H1 (cell line): ENCODE measurements around the gene C15orf61. TPM values are rescaled to one million over a fixed set of nuclear protein-coding genes. Genes with fewer than 3 reads are reported as not detected.

ENCODE experiments used
- CTCF ChIA-PET: fragments of 300-600 bp; sonication (Branson Sonifier 250); formaldehyde crosslinking; loops from one replicate; lab custom pipeline; 2021; ENCODE audit not compliant: partially characterized antibody; lab: Charles Lee
- POLR2A ChIA-PET: fragments of 300-600 bp; sonication (Branson Sonifier 250); formaldehyde crosslinking; loops from one replicate; lab custom pipeline; 2021; ENCODE audit warnings: inconsistent platforms; ENCODE audit not compliant: partially characterized antibody; lab: Charles Lee
- DNase-seq, 2 experiments: peaks; one replicate each; pipeline versions ENCODE4 v3.0.0 to v3.0.0-alpha.2; 2010 to 2022; ENCODE audit warnings: low spot score in 2 of 2, low read depth in 1 of 2, mixed read lengths in 1 of 2
- FAIRE-seq: peaks from 2 replicates; lab custom pipeline; 2011; peaks lifted over from hg19 to GRCh38; lab: Jason Lieb, UNC
- H2AFZ ChIP-seq: 2 replicates; pipeline ENCODE4 v1.8.1; 2012; ENCODE audit warnings: low read length, inconsistent platforms
- H2AK5ac ChIP-seq: 2 replicates; pipeline ENCODE4 v1.6.1; 2013; ENCODE audit warnings: low read depth, low read length
- H2BK120ac ChIP-seq: replicated peaks from 2 replicates; pipeline ENCODE3; 2013; ENCODE audit warnings: low read depth, low read length, inconsistent platforms
- H2BK12ac ChIP-seq: 2 replicates; pipeline ENCODE4 v1.6.1; 2013; ENCODE audit warnings: low read depth, low read length
- H2BK15ac ChIP-seq: 2 replicates; pipeline ENCODE4 v1.6.1; 2013; ENCODE audit warnings: low read length
- H2BK20ac ChIP-seq: 2 replicates; pipeline ENCODE4 v1.6.1; 2013; ENCODE audit warnings: low read length
- H2BK5ac ChIP-seq: 2 replicates; pipeline ENCODE4 v1.6.1; 2013; ENCODE audit warnings: low read depth, low read length
- H3K14ac ChIP-seq: 2 replicates; pipeline ENCODE4 v1.6.1; 2013; ENCODE audit warnings: inconsistent platforms; ENCODE audit not compliant: insufficient read length
- H3K18ac ChIP-seq: 2 replicates; pipeline ENCODE4 v1.6.1; 2013; ENCODE audit warnings: low read length; ENCODE audit errors: extremely low read depth
- H3K23ac ChIP-seq: 2 replicates; pipeline ENCODE4 v1.6.1; 2013; ENCODE audit warnings: inconsistent platforms; ENCODE audit not compliant: insufficient read length
- H3K23me2 ChIP-seq: 2 replicates; pipeline ENCODE4 v1.6.1; 2013; ENCODE audit warnings: low read depth, low read length
- H3K27ac ChIP-seq: 2 replicates; pipeline ENCODE4 v1.6.1; 2011; ENCODE audit warnings: low read depth, low read length, inconsistent platforms
- H3K27me3 ChIP-seq, 4 experiments: replicated peaks in 1 of 4; 1 replicate in 1 of 4; 2 replicates in 3 of 4; pipeline versions ENCODE4 v1.6.1 to v1.8.1; 2011 to 2013; ENCODE audit warnings: low read length in 3 of 4, mild to moderate bottlenecking in 3 of 4, inconsistent platforms in 2 of 4, mixed read lengths in 2 of 4, moderate library complexity in 1 of 4; ENCODE audit not compliant: control insufficient read depth in 3 of 4, insufficient read depth in 3 of 4; ENCODE audit errors: extremely low read depth in 1 of 4
- H3K36me3 ChIP-seq, 4 experiments: 2 replicates each; pipeline versions ENCODE4 v1.6.1 to v1.8.1; 2011 to 2013; ENCODE audit warnings: mild to moderate bottlenecking in 4 of 4, low read length in 3 of 4, moderate library complexity in 2 of 4, control low read depth in 1 of 4, inconsistent platforms in 1 of 4; ENCODE audit not compliant: insufficient read depth in 4 of 4, control insufficient read depth in 2 of 4
- H3K4ac ChIP-seq: replicated peaks from 2 replicates; pipeline ENCODE3; 2013; ENCODE audit warnings: low read length, low read depth, mixed read lengths, inconsistent platforms; ENCODE audit not compliant: insufficient read length
- H3K4me1 ChIP-seq, 4 experiments: replicated peaks in 1 of 4; 1 replicate in 1 of 4; 2 replicates in 3 of 4; pipeline versions ENCODE4 v1.6.1 to v1.8.1; 2011 to 2013; ENCODE audit warnings: low read length in 3 of 4, inconsistent platforms in 2 of 4, mixed read lengths in 1 of 4; ENCODE audit not compliant: insufficient read depth in 4 of 4, control insufficient read depth in 3 of 4
- H3K4me2 ChIP-seq, 2 experiments: 2 replicates each; pipeline versions ENCODE4 v1.6.1 to v1.8.1; 2011 to 2013; ENCODE audit warnings: low read depth in 2 of 2, low read length in 2 of 2, control low read depth in 1 of 2, inconsistent platforms in 1 of 2, mild to moderate bottlenecking in 1 of 2; ENCODE audit not compliant: insufficient read depth in 1 of 2
- H3K4me3 ChIP-seq, 4 experiments: fragments of 200-600, 300-600 bp in 1 of 4; sonication (generic), shearing (Covaris generic), sonication (Bioruptor Twin) in 1 of 4; 2 replicates each; pipeline versions ENCODE4 v1.5.1 to v1.8.1; 2011 to 2016; ENCODE audit warnings: low read length in 4 of 4, low read depth in 3 of 4, control low read depth in 2 of 4, inconsistent platforms in 2 of 4, mild to moderate bottlenecking in 2 of 4, mixed read lengths in 1 of 4, moderate library complexity in 1 of 4; ENCODE audit not compliant: insufficient read depth in 2 of 4; ENCODE audit errors: extremely low read depth in 1 of 4
- H3K56ac ChIP-seq: replicated peaks from 2 replicates; pipeline ENCODE3; 2013; ENCODE audit warnings: low read depth, mild to moderate bottlenecking, mixed read lengths, low read length, inconsistent platforms; ENCODE audit not compliant: insufficient read length
- H3K79me1 ChIP-seq: 2 replicates; pipeline ENCODE4 v1.6.1; 2013; ENCODE audit warnings: low read depth, low read length, control low read depth
- H3K79me2 ChIP-seq, 2 experiments: 2 replicates each; pipeline versions ENCODE4 v1.6.1 to v1.8.1; 2012 to 2013; ENCODE audit warnings: low read length in 2 of 2, mild to moderate bottlenecking in 2 of 2, inconsistent platforms in 1 of 2; ENCODE audit not compliant: insufficient read depth in 2 of 2, control insufficient read depth in 1 of 2
- H3K9ac ChIP-seq, 4 experiments: replicated peaks in 1 of 4; 1 replicate in 1 of 4; 2 replicates in 3 of 4; pipeline versions ENCODE4 v1.6.1 to v1.8.1; 2011 to 2013; ENCODE audit warnings: low read depth in 3 of 4, low read length in 3 of 4, control low read depth in 2 of 4, mild to moderate bottlenecking in 2 of 4, moderate library complexity in 2 of 4, inconsistent platforms in 1 of 4; ENCODE audit errors: extremely low read depth in 1 of 4
- H3K9me3 ChIP-seq, 2 experiments: 2 replicates each; pipeline versions ENCODE4 v1.6.1 to v1.8.1; 2012 to 2013; ENCODE audit warnings: mild to moderate bottlenecking in 2 of 2, moderate library complexity in 2 of 2, control low read depth in 1 of 2, inconsistent platforms in 1 of 2, low read depth in 1 of 2, low read length in 1 of 2, mixed read lengths in 1 of 2; ENCODE audit not compliant: insufficient read depth in 2 of 2
- H4K20me1 ChIP-seq, 2 experiments: replicated peaks in 1 of 2; 2 replicates each; pipeline versions ENCODE3 to v1.8.1; 2011 to 2013; ENCODE audit warnings: inconsistent platforms in 2 of 2, low read length in 2 of 2, mild to moderate bottlenecking in 1 of 2; ENCODE audit not compliant: insufficient read depth in 2 of 2, control insufficient read depth in 1 of 2
- H4K5ac ChIP-seq: 2 replicates; pipeline ENCODE4 v1.6.1; 2013; ENCODE audit warnings: low read length, low read depth, mixed read lengths, inconsistent platforms; ENCODE audit not compliant: insufficient read length
- H4K8ac ChIP-seq: 2 replicates; pipeline ENCODE4 v1.8.0; 2013; ENCODE audit warnings: mild to moderate bottlenecking, moderate library complexity, low read length, inconsistent platforms; ENCODE audit not compliant: insufficient read depth; ENCODE audit errors: extremely low read depth
- H4K91ac ChIP-seq: replicated peaks from 2 replicates; pipeline ENCODE3; 2013; ENCODE audit warnings: low read length, mixed read lengths, inconsistent platforms; ENCODE audit not compliant: insufficient read length
- BRCA1 ChIP-seq: IDR thresholded peaks from 2 replicates; pipeline ENCODE4 v1.6.1; 2012; ENCODE audit warnings: low read depth, low read length, improper control_type of control experiment
- CHD1 ChIP-seq: IDR thresholded peaks from 2 replicates; pipeline ENCODE4 v1.6.1; 2012; ENCODE audit warnings: low read depth, low read length, improper control_type of control experiment
- CTBP2 ChIP-seq: IDR thresholded peaks from 2 replicates; pipeline ENCODE4 v1.7.0; 2011; ENCODE audit warnings: borderline replicate concordance, mild to moderate bottlenecking, moderate library complexity, mixed read lengths, low read length; ENCODE audit not compliant: insufficient read depth, insufficient read length
- HDAC2 ChIP-seq, 2 experiments: fragments of 300-600 bp in 1 of 2; sonication (generic) in 1 of 2; IDR thresholded peaks; 2 replicates each; pipeline ENCODE4 v1.6.1; 2011 to 2012; ENCODE audit warnings: low read depth in 2 of 2, low read length in 2 of 2, mild to moderate bottlenecking in 2 of 2, moderate library complexity in 2 of 2, borderline replicate concordance in 1 of 2, inconsistent platforms in 1 of 2
- KDM4A ChIP-seq: IDR thresholded peaks from one replicate; pipeline ENCODE4 v1.7.1; 2012; ENCODE audit warnings: low read depth, mild to moderate bottlenecking, moderate library complexity, low read length, inconsistent platforms; ENCODE audit not compliant: severe bottlenecking
- NRF1 ChIP-seq: IDR thresholded peaks from 2 replicates; pipeline ENCODE4 v1.6.1; 2011; ENCODE audit warnings: mild to moderate bottlenecking, low read depth, low read length, improper control_type of control experiment
- PHF8 ChIP-seq: fragments of 200-600 bp; sonication (generic); conservative IDR thresholded peaks from 2 replicates; pipeline ENCODE4 v1.7.1; 2012; ENCODE audit warnings: low read depth, mild to moderate bottlenecking, inconsistent platforms, low read length, moderate library complexity
- POLR2A ChIP-seq, 2 experiments: IDR thresholded peaks; 1 replicate in 1 of 2; 2 replicates in 1 of 2; pipeline ENCODE4 v1.6.1; 2011; ENCODE audit warnings: low read depth in 2 of 2, low read length in 2 of 2, mild to moderate bottlenecking in 2 of 2; ENCODE audit errors: control extremely low read depth in 1 of 2
- RFX5 ChIP-seq: IDR thresholded peaks from 2 replicates; pipeline ENCODE4 v1.6.1; 2011; ENCODE audit warnings: low read depth, low read length, improper control_type of control experiment, borderline replicate concordance
- RNF2 ChIP-seq: fragments of 200-900, 300-1000 bp; sonication (generic); IDR thresholded peaks from 2 replicates; pipeline ENCODE4 v1.7.1; 2016; ENCODE audit warnings: borderline replicate concordance, low read depth, mild to moderate bottlenecking, antibody characterized with exemption, low read length; ENCODE audit not compliant: poor library complexity, severe bottlenecking; ENCODE audit errors: missing control alignments
- SP4 ChIP-seq: IDR thresholded peaks from 2 replicates; pipeline ENCODE4 v1.6.1; 2012; ENCODE audit warnings: low read length, inconsistent platforms
- TAF1 ChIP-seq: IDR thresholded peaks from 2 replicates; pipeline ENCODE4 v1.6.1; 2011; ENCODE audit warnings: mild to moderate bottlenecking, low read depth, low read length
- TCF12 ChIP-seq: IDR thresholded peaks from 2 replicates; pipeline ENCODE4 v1.6.1; 2011; ENCODE audit warnings: low read depth, mild to moderate bottlenecking, low read length
- WGBS, 2 experiments: shearing (Covaris generic) in 1 of 2; methylation state at CpG; one replicate each; pipeline versions ENCODE4 v1.1.6 to v1.1.7; 2013 to 2015; ENCODE audit warnings: low lambda C conversion rate in 2 of 2, mixed read lengths in 2 of 2, inconsistent platforms in 1 of 2, low coverage in 1 of 2, missing lambda C conversion rate in 1 of 2; ENCODE audit not compliant: insufficient replicate concordance in 2 of 2, insufficient coverage in 1 of 2, insufficient read length in 1 of 2; ENCODE audit errors: extremely low coverage in 1 of 2, missing lambda C conversion rate in 1 of 2; 5-methylcytosine and 5-hydroxymethylcytosine counted together
- polyA plus RNA-seq, 7 experiments: library from polyadenylated mRNA; depleted of rRNA in 3 of 7; stranded (reverse) in 5 of 7; unstranded in 2 of 7; fragments of >200 nt in 5 of 7; fragments of 200-250 nt in 2 of 7; gene quantifications; 1 replicate in 5 of 7; 2 replicates in 1 of 7; 4 replicates in 1 of 7; pipeline versions ENCODE4 v1.2.1 to v1.2.3, GENCODE V29; 2011 to 2013; ENCODE audit warnings: missing spikeins in 2 of 7, mixed read lengths in 2 of 7
- total RNA-seq: library from RNA; stranded (reverse); fragmentation: NEBNext Ultra II Directional; extraction: Animal tissue kit (Norgen Biotek cat#: 25700); gene quantifications from 2 replicates; pipeline ENCODE4 v1.2.1, GENCODE V29; 2021

The C15orf61 gene
- total and polyA plus RNA-seq, 2 of the 8 experiments (the other 6 are each of a cell fraction or from before 2014, with no cell fraction given), result 1.7 to 2.0 TPM

DNA sequence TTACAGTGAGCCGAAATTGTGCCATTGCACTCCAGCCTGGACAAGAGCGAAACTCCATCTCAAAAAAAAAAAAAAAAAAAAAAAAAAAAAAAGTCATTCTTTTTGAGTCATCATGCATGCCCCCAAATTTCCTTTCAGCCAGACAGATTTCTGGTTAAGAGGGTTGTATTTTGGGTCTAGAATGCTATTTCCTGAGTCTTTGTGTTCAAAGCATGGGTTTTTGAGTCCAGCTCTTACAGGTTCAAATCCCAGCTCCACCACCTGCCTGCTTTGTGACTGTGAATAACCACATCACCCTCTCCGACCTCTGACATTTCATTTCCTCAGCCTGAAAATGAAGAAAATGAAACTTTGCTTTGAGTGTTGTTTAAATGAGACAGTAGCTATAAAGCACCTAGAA, 9.3 kb upstream of the C15orf61 start:
- Histone ChIP-seq H3K27me3 (no peaks in the 10 kb centered on the region), H3K14ac (no peak overlapping the region), H4K20me1 (no peaks in the 10 kb centered on the region), H2BK5ac (no peak overlapping the region), H2BK15ac (no peak overlapping the region), H3K18ac (no peak overlapping the region), H3K9ac (no peak overlapping the region), H3K4me2 (no peak overlapping the region), H4K91ac (no peak overlapping the region), H3K4me1 (no peaks in the 10 kb centered on the region), H3K56ac (no peak overlapping the region), H3K36me3 (no peaks in the 10 kb centered on the region), H2AK5ac (no peak overlapping the region), H3K23ac (no peak overlapping the region), H3K4me3 (no peak overlapping the region), H4K8ac (no peak overlapping the region), H3K4ac (no peak overlapping the region), H2BK12ac (no peak overlapping the region), H3K9me3 (no peaks in the 10 kb centered on the region), H3K79me1 (no peaks in the 10 kb centered on the region), H3K23me2 (no peaks in the 10 kb centered on the region), H3K79me2 (no peaks in the 10 kb centered on the region), H2BK20ac (no peak overlapping the region), H3K27ac (no peak overlapping the region), H2AFZ (no peak overlapping the region), H4K5ac (no peak overlapping the region), H2BK120ac (no peak overlapping the region)
- TF ChIP-seq TCF12 (no peak), POLR2A (IDR thresholded peaks at IDR 0.05; ENCODE audit: control extremely low read depth in 1 of 2, low read depth in 2 of 2, low read length in 2 of 2) (no peak), PHF8 (no peak), NRF1 (no peak), SP4 (no peak), BRCA1 (no peak), HDAC2 (IDR thresholded peaks at IDR 0.05; ENCODE audit: borderline replicate concordance in 1 of 2, low read depth in 2 of 2, low read length in 2 of 2) (no peak), RFX5 (no peak), CHD1 (no peak), TAF1 (no peak), RNF2 (no peak), KDM4A (no peak), CTBP2 (no peak)
- WGBS, 2 experiments, result 97% methylated on average over 3 of the region's 3 CpGs; no CpG with 5 or more reads in 1 of the 2 experiments
- CTCF ChIA-PET, result interaction anchor here (0.6 to 0.7 kb wide), 2 partner anchors 8 to 313 kb away, joined by 3 read pairs; no protein-coding TSS in a partner anchor
- DNase-seq (no peak), FAIRE-seq (no peak)
- POLR2A ChIA-PET, result interaction anchor here (0.9 kb wide), 1 partner anchor 176 kb away, joined by 3 read pairs; no protein-coding TSS in a partner anchor
